ENCODE results near the gene GRIA1.

DNA sequence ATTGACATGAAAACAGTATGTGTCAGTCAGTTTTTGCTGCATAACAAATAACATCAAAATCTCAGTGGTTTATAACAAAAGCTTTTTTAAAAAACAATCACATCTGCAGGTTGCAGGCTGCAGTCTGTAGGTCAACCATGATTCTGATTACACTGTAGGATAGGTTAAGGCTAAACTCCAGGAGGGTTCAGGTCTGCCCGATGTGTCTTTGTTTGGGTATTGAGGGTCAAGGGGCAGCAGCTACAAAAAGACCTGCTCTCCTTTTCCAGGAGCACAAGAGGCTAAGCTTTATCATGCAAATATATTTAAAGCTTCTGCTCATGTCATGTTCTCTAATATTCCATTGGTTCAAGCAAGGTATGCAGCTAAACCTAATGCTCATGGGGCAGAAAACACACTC, 18.2 kb downstream of the GRIA1 start:
- TF ChIP-seq, protein P1, sequence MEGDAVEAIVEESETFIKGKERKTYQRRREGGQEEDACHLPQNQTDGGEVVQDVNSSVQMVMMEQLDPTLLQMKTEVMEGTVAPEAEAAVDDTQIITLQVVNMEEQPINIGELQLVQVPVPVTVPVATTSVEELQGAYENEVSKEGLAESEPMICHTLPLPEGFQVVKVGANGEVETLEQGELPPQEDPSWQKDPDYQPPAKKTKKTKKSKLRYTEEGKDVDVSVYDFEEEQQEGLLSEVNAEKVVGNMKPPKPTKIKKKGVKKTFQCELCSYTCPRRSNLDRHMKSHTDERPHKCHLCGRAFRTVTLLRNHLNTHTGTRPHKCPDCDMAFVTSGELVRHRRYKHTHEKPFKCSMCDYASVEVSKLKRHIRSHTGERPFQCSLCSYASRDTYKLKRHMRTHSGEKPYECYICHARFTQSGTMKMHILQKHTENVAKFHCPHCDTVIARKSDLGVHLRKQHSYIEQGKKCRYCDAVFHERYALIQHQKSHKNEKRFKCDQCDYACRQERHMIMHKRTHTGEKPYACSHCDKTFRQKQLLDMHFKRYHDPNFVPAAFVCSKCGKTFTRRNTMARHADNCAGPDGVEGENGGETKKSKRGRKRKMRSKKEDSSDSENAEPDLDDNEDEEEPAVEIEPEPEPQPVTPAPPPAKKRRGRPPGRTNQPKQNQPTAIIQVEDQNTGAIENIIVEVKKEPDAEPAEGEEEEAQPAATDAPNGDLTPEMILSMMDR (IDR thresholded peaks at IDR 0.05), result no peak
- TF ChIP-seq POLR2A (IDR thresholded peaks at IDR 0.05), result no peak
